H9 (cell line): ENCODE measurements around the gene TUG1. TPM values are rescaled to one million over a fixed set of nuclear protein-coding genes. Genes with fewer than 3 reads are reported as not detected.

Source experiments
- DNase-seq: peaks from one replicate; pipeline ENCODE4 v3.0.0-alpha.2; 2017
- H2AFZ ChIP-seq: one replicate; pipeline ENCODE4 v1.6.1; 2013; ENCODE audit warnings: mild to moderate bottlenecking, low read length, control low read depth, moderate library complexity
- H2AK5ac ChIP-seq: 2 replicates; pipeline ENCODE4 v1.6.1; 2013; ENCODE audit warnings: low read length, control low read depth, mixed read lengths; ENCODE audit not compliant: insufficient read length
- H2BK120ac ChIP-seq: one replicate; pipeline ENCODE4 v1.6.1; 2013; ENCODE audit warnings: low read depth, mild to moderate bottlenecking, low read length, control low read depth, inconsistent platforms; ENCODE audit not compliant: poor library complexity, severe bottlenecking
- H2BK12ac ChIP-seq: 2 replicates; pipeline ENCODE4 v1.6.1; 2013; ENCODE audit warnings: low read length, control low read depth, mixed read lengths, low read depth; ENCODE audit not compliant: insufficient read length
- H2BK15ac ChIP-seq: 2 replicates; pipeline ENCODE4 v1.6.1; 2013; ENCODE audit warnings: low read depth, low read length, control low read depth
- H2BK20ac ChIP-seq: one replicate; pipeline ENCODE4 v1.6.1; 2013; ENCODE audit warnings: low read depth, mild to moderate bottlenecking, low read length, control low read depth, inconsistent platforms; ENCODE audit not compliant: poor library complexity, severe bottlenecking
- H2BK5ac ChIP-seq: 2 replicates; pipeline ENCODE4 v1.6.1; 2013; ENCODE audit warnings: low read length, control low read depth, mixed read lengths; ENCODE audit not compliant: insufficient read length
- H3K14ac ChIP-seq: 2 replicates; pipeline ENCODE4 v1.6.1; 2013; ENCODE audit warnings: low read length, control low read depth; ENCODE audit not compliant: insufficient read depth
- H3K18ac ChIP-seq: 2 replicates; pipeline ENCODE4 v1.6.1; 2013; ENCODE audit warnings: low read depth, mild to moderate bottlenecking, mixed read lengths, low read length, control low read depth; ENCODE audit not compliant: insufficient read length
- H3K23ac ChIP-seq: 2 replicates; pipeline ENCODE4 v1.6.1; 2013; ENCODE audit warnings: low read length, control low read depth, mixed read lengths, low read depth; ENCODE audit not compliant: insufficient read length
- H3K23me2 ChIP-seq: 2 replicates; pipeline ENCODE4 v1.6.1; 2013; ENCODE audit warnings: low read depth, mild to moderate bottlenecking, mixed read lengths, low read length, control low read depth; ENCODE audit not compliant: insufficient read length, poor library complexity, severe bottlenecking
- H3K27ac ChIP-seq: 2 replicates; pipeline ENCODE4 v1.5.1; 2013; ENCODE audit warnings: low read length, control low read depth, mixed read lengths, low read depth; ENCODE audit not compliant: insufficient read length
- H3K27me3 ChIP-seq: 2 replicates; pipeline ENCODE4 v1.6.1; 2013; ENCODE audit warnings: low read length, control low read depth, inconsistent platforms; ENCODE audit not compliant: insufficient read depth
- H3K4ac ChIP-seq: 2 replicates; pipeline ENCODE4 v1.6.1; 2013; ENCODE audit warnings: low read depth, mild to moderate bottlenecking, control low read depth, inconsistent platforms, low read length, moderate library complexity
- H3K4me1 ChIP-seq: 2 replicates; pipeline ENCODE4 v1.6.1; 2013; ENCODE audit warnings: low read length, control low read depth, inconsistent platforms; ENCODE audit not compliant: insufficient read depth
- H3K4me2 ChIP-seq: 2 replicates; pipeline ENCODE4 v1.6.1; 2013; ENCODE audit warnings: low read length, control low read depth, mixed read lengths; ENCODE audit not compliant: insufficient read length, insufficient read depth
- H3K56ac ChIP-seq: 2 replicates; pipeline ENCODE4 v1.6.1; 2013; ENCODE audit warnings: low read depth, mild to moderate bottlenecking, mixed read lengths, low read length, control low read depth; ENCODE audit not compliant: insufficient read length
- H3K79me1 ChIP-seq: 2 replicates; pipeline ENCODE4 v1.6.1; 2013; ENCODE audit warnings: low read depth, mild to moderate bottlenecking, moderate library complexity, low read length, control low read depth, inconsistent platforms; ENCODE audit not compliant: insufficient read depth, poor library complexity, severe bottlenecking
- H3K79me2 ChIP-seq: 2 replicates; pipeline ENCODE4 v1.6.1; 2013; ENCODE audit warnings: low read length, control low read depth, inconsistent platforms; ENCODE audit not compliant: insufficient read depth
- H3K9ac ChIP-seq: 2 replicates; pipeline ENCODE4 v1.6.1; 2013; ENCODE audit warnings: low read length, control low read depth, mixed read lengths; ENCODE audit not compliant: insufficient read length; ENCODE audit errors: extremely low read depth
- H3K9me3 ChIP-seq: one replicate; pipeline ENCODE4 v1.6.1; 2013; ENCODE audit warnings: low read depth, low read length, inconsistent platforms; ENCODE audit not compliant: control insufficient read depth
- H3T11ph ChIP-seq: one replicate; pipeline ENCODE4 v1.6.1; 2013; ENCODE audit warnings: mild to moderate bottlenecking, low read length, control low read depth, inconsistent platforms
- H4K20me1 ChIP-seq: one replicate; pipeline ENCODE4 v1.6.1; 2013; ENCODE audit not compliant: control insufficient read depth, insufficient read length, insufficient read depth
- H4K5ac ChIP-seq: 2 replicates; pipeline ENCODE4 v1.6.1; 2013; ENCODE audit warnings: low read depth, mild to moderate bottlenecking, mixed read lengths, low read length, control low read depth; ENCODE audit not compliant: insufficient read length
- H4K8ac ChIP-seq: replicated peaks from 2 replicates; pipeline ENCODE4 v1.6.1; 2013; ENCODE audit warnings: low read length, control low read depth, mixed read lengths, low read depth; ENCODE audit not compliant: insufficient read length
- H4K91ac ChIP-seq: 2 replicates; pipeline ENCODE4 v1.6.1; 2013; ENCODE audit warnings: low read depth, mild to moderate bottlenecking, moderate library complexity, mixed read lengths, low read length, control low read depth; ENCODE audit not compliant: insufficient read length
- H3K27ac Mint-ChIP-seq, 3 experiments: 2 replicates in 2 of 3; 3 replicates in 1 of 3; pipeline ENCODE4 v1.8.0; 2020 to 2021; ENCODE audit warnings: mixed read lengths in 3 of 3, mild to moderate bottlenecking in 1 of 3, moderate library complexity in 1 of 3
- H3K27me3 Mint-ChIP-seq: 2 replicates; pipeline ENCODE4 v1.8.0; 2021; ENCODE audit warnings: low read depth, mild to moderate bottlenecking, moderate library complexity, mixed read lengths
- H3K36me3 Mint-ChIP-seq, 3 experiments: 2 replicates in 2 of 3; 3 replicates in 1 of 3; pipeline ENCODE4 v1.8.0; 2020 to 2021; ENCODE audit warnings: low read depth in 3 of 3, mixed read lengths in 3 of 3; ENCODE audit not compliant: insufficient read depth in 1 of 3
- H3K4me1 Mint-ChIP-seq, 2 experiments: 2 replicates each; pipeline ENCODE4 v1.8.0; 2020; ENCODE audit warnings: mixed read lengths in 2 of 2
- H3K4me3 Mint-ChIP-seq, 2 experiments: 2 replicates in 1 of 2; 3 replicates in 1 of 2; pipeline ENCODE4 v1.8.0; 2020 to 2021; ENCODE audit warnings: mild to moderate bottlenecking in 2 of 2, mixed read lengths in 2 of 2, moderate library complexity in 1 of 2
- H3K9me3 Mint-ChIP-seq, 2 experiments: 2 replicates in 1 of 2; 3 replicates in 1 of 2; pipeline ENCODE4 v1.8.0; 2020; ENCODE audit warnings: mild to moderate bottlenecking in 2 of 2, mixed read lengths in 2 of 2, moderate library complexity in 1 of 2
- CTCF ChIP-seq: fragments of 200-600 bp; sonication (generic); conservative IDR thresholded peaks from 3 replicates; pipeline ENCODE4 v1.8.0; 2021; ENCODE audit warnings: antibody characterized with exemption, mild to moderate bottlenecking
- WGBS: extraction: QIAGEN DNeasy Blood & Tissue Kit; methylation state at CpG from one replicate; pipeline ENCODE4 v1.1.7; 2013; ENCODE audit warnings: missing lambda C conversion rate, low lambda C conversion rate, mixed read lengths; ENCODE audit not compliant: insufficient read length; ENCODE audit errors: extremely low coverage; 5-methylcytosine and 5-hydroxymethylcytosine counted together
- total RNA-seq: library from RNA; stranded (reverse); gene quantifications from 2 replicates; pipeline ENCODE4 v1.2.1, GENCODE V29; 2021

Gene TUG1
- total RNA-seq, 1 experiment from 2014 or later = 99.6 TPM

DNA sequence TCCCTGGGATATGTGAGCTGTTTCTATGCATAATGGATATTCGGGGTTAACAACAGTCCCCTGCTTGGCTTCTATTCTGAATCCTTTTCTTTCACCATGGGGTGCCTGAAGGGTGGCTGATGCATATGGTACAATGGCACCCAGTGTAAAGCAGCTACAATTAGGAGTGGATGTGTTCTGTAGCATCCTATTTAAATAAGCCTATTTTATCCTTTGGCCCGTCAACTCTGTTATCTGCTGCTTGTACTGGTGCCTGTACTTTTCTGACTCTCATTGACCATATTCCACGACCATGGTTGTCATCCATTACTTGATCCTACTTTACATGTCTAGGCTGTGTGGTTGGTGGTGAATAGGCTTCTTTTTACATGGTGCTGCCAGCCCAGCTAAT, 1.3 kb downstream of the TUG1 start:
- Mint-ChIP-seq H3K9me3 (peaks cover 48 to 59% of the 10 kb centered on the region in 2 experiments), H3K27me3 (peaks cover 8% of the 10 kb centered on the region), H3K36me3 (peaks cover 68 to 80% (median 72%) of the 10 kb centered on the region in 3 experiments), H3K4me1 (peaks cover 23 to 42% of the 10 kb centered on the region in 2 experiments), H3K4me3 (peak overlapping the region; percentile 87 to 92), H3K27ac (peak overlapping the region in 2 of 3 experiments; percentile 70 to 86; a peak in 2 of 7 replicates)
- H3K4ac ChIP-seq = no peak overlapping the region
- H3K9me3 ChIP-seq = peaks cover 3% of the 10 kb centered on the region
- no peak overlapping the region for H3K18ac ChIP-seq
- peak overlapping the region; percentile 92 for H3K9ac ChIP-seq
- H4K91ac ChIP-seq = no peak overlapping the region
- no peaks in the 10 kb centered on the region for H3K4me1 ChIP-seq
- peaks cover 35% of the 10 kb centered on the region for H3K79me2 ChIP-seq
- no peak for DNase-seq
- no peak overlapping the region for H2AFZ ChIP-seq
- no CpG with 5 or more reads among the region's 3 CpGs for WGBS
- no peak overlapping the region for H4K8ac ChIP-seq
- H2BK120ac ChIP-seq = no peak overlapping the region
- H3K23ac ChIP-seq = no peak overlapping the region
- no peaks in the 10 kb centered on the region for H3K27me3 ChIP-seq
- no peak overlapping the region for H3K56ac ChIP-seq
- H2AK5ac ChIP-seq = no peak overlapping the region
- no peak overlapping the region for H2BK20ac ChIP-seq
- no peak overlapping the region for H4K5ac ChIP-seq
- peak overlapping the region; percentile 81 for H3K4me2 ChIP-seq
- no peak overlapping the region for H3T11ph ChIP-seq
- H4K20me1 ChIP-seq = no peaks in the 10 kb centered on the region
- H3K14ac ChIP-seq = no peak overlapping the region
- H2BK15ac ChIP-seq = no peak overlapping the region
- peaks cover 4% of the 10 kb centered on the region for H3K23me2 ChIP-seq
- no peaks in the 10 kb centered on the region for H3K79me1 ChIP-seq
- TF ChIP-seq CTCF = no peak
- no peak overlapping the region for H3K27ac ChIP-seq
- H2BK5ac ChIP-seq = no peak overlapping the region
- no peak overlapping the region for H2BK12ac ChIP-seq
